Stimulated activated CD4-positive, alpha-beta T cell treated with anti-CD3 and anti-CD28 coated beads, Interleukin-1b, Interleukin-23, amount 100 ng/mL, for 24 hours (primary cell): ENCODE results near the gene NCSTN.
A peak's percentile ranks its signal among the peaks of the same experiment; 100 is the strongest.
"Not testable (repeated sequence)": the region's sequence is repeated elsewhere in the genome, so short reads cannot be mapped to it uniquely, and the experiment has no call there.

ENCODE experiments used
- DNase-seq, 4 experiments: peaks; one replicate each; pipeline ENCODE4 v3.0.0-alpha.2; 2020; ENCODE audit warnings: low read depth in 4 of 4, low spot score in 1 of 4

Gene NCSTN

GRCh38 chr1:160370561-160371345, 27.6 kb downstream of the NCSTN start:
- DNase-seq, result no peak

DNA sequence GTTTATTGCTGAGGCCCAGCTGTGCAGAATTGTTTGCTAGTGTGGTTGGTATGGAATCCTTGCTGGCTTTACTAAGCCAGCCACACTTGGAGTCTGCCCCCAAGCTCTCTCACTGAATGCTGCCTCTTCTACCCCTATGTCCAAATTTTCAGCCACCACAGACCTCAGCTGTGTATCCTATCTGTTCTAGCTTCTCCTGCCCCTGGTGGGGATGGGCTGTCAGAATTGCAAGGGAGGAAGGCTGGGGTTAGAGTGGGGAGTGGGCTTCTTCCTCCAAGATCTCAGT, 28.1 kb downstream of the NCSTN start:
- DNase-seq, result no peak

GRCh38 chr1:160371756-160372155, 28.6 kb downstream of the NCSTN start:
- no peak for DNase-seq

DNA sequence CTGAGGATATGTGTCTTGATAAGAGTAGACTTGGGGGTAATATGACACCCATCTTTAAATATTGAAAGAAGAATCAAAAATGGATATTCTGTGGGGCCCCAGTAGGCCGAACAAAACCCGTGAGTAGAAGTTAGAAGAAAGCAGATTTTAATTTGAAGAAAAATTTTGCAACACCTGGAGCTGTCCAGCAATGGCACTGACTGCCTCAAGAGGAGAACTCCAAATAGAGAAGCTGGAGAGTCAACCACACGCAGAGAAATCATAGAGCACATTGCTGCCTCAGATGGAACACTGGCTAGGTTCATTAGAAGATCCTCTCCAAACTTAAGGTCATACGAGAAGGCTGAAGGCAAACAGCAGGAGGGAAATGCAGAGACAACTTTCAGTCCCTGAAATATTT, 30.5 kb downstream of the NCSTN start:
- DNase-seq, result no peak

GRCh38 chr1:160374306-160375110, 31.3 kb downstream of the NCSTN start:
- no peak for DNase-seq

- no peak for DNase-seq
These were observed 32.8 kb downstream of the NCSTN start for GRCh38 chr1:160375788-160376524.

GRCh38 chr1:160376525-160377131, 33.4 kb downstream of the NCSTN start:
- DNase-seq, result no peak

GRCh38 chr1:160377585-160378206, 34.5 kb downstream of the NCSTN start:
- DNase-seq, result no peak

GRCh38 chr1:160384812-160385211, 41.6 kb downstream of the NCSTN start:
- not testable (repeated sequence) for DNase-seq

GRCh38 chr1:160388406-160388805, 45.2 kb downstream of the NCSTN start:
- DNase-seq, result not testable (repeated sequence)

- no peak for DNase-seq
These were observed 51.5 kb downstream of the NCSTN start for GRCh38 chr1:160394673-160395072.

GRCh38 chr1:160397651-160398050, 54.5 kb downstream of the NCSTN start:
- no peak for DNase-seq

GRCh38 chr1:160398823-160399222, 55.6 kb downstream of the NCSTN start:
- no peak for DNase-seq

DNA sequence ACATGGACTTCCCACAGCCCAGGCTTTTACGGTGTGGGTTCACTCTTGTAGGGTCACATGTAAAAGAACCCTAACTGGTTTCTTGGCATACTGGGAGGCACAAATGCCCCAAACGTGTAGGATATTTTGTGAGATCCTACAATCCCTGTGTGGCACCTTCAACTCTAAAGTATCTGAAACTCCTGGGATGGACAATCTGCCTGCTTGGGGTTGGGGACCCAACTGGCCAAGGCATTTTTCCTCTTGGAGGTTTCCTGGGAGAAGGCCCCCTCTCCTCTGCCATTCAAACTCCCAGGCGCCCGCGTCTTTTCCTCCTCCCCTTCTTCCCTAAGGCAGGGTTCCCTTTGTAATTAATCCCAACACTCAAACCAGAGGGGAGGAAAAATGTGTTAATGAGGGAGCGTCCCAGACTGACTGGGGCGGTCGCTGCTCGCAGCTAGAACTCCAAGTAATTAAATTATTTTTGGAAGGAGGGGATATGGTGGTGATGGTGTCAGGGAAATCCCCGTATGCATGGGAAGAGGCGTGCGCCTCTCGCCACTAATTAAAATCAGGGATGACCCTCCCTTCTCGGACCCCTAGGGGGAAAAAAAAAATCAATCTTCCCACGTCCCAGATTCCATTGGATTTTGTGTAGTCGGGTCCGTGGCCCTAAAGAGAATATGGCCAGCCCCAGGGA, 56.5 kb downstream of the NCSTN start:
- no peak for DNase-seq

DNA sequence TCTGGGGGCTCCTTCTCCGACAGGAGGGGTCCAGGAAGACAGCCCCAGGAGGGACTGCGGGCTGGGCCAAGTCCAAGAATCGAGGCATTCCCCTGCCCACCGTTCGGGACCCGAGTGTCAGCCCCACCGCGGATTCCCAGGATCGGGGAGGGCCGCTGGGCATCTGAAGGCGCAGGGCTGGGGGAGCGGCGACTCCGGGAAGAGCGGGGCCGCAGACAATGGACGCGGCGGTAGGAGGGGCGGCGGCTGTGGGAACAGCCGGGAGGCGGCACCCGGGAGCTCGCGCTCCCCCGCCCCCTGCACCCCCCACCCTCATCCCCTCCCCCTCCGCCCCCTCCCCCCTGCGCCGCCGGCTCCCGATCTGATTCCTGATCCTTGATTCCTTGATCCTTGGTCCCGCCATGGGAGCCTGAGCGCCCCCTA, 57.1 kb downstream of the NCSTN start, which contains the start of gene VANGL2:
Gene VANGL2 (plus strand): TSS at position 342 of the 423 bp plus-strand sequence. CDS start 15,274 bp downstream, outside the sequence.
- DNase-seq, result peak in 2 of 4 experiments; percentile 19 to 31

DNA sequence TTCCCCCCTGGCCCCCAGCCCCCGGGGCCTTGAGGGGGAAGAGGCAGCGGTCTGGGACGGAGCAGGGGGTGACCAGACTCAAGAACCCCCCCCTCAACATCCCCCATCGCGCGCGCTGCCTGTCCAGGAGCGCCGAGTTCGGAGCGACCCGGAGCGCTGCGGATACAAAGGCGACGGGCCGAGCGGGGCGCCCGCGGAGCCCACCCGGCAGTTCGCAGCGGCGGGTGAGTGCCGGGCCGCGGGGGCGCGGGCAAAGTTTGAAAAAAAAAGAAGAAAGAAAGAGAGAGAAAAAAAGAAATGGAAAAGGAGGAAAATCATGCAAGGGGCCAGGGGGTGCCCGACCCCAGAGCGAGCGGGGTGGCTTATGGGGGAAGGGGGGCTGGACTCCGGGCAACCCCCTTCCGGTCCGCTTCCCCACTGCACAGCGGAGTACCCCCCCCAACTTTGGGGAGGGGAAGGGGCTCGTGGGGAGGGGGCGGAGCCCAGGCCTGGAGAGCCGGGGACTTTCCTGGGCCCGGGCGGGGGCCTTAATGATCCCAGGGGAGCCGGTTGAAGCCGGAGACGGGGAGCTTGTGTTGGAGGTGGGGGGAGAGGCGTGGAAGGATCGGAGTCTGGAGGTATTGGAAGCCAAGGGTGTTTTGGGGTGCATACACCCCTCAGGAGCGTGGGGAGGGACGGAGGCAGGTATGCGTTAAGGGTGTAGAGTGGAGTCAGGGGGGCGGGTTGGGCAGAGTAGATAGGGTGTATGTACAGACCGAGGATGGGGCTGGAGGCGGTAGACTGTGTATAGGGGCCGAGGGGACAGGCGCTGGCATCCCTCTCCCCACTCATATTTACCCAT, 57.7 kb downstream of the NCSTN start:
- no peak for DNase-seq

- no peak for DNase-seq
These were observed 58.3 kb downstream of the NCSTN start for GRCh38 chr1:160401487-160401805.

GRCh38 chr1:160402001-160402795, 59.0 kb downstream of the NCSTN start:
- no peak for DNase-seq

- DNase-seq, result no peak
These were observed 60.1 kb downstream of the NCSTN start for GRCh38 chr1:160403244-160403643.
